GM13977 (cell line): Measurements from ENCODE around the gene FCHSD2.
A peak's percentile ranks its signal among the peaks of the same experiment; 100 is the strongest.

ENCODE experiments used
- DNase-seq: peaks from one replicate; pipeline ENCODE4 v3.0.0; 2012; ENCODE audit warnings: low spot score
- CTCF ChIP-seq: IDR thresholded peaks from 2 replicates; pipeline ENCODE4 v1.5.1; 2012; ENCODE audit warnings: mild to moderate bottlenecking, control low read depth; ENCODE audit not compliant: insufficient read depth; ENCODE audit errors: extremely low read depth, missing control alignments
- in situ Hi-C: fragments of 300-500 bp; cut with MboI; formaldehyde crosslinking; loops from one replicate; pipeline ENCODE4 v1.12.0; 2022; ENCODE audit warnings: low sequenced_read_pairs, low pct_unique_long_range_greater_than_20kb, mixed read lengths, inconsistent platforms; ENCODE audit not compliant: unreplicated experiment

Gene FCHSD2

GRCh38 chr11:73152861-73153483, 10.9 kb upstream of the FCHSD2 start:
- DNase-seq, result peak; percentile 81
- in situ Hi-C loops, result no loop called here
- TF ChIP-seq CTCF, result no peak

GRCh38 chr11:73152086-73152853, 10.2 kb upstream of the FCHSD2 start:
- DNase-seq, result peak; percentile 46
- TF ChIP-seq CTCF, result no peak
- in situ Hi-C loops, result no loop called here

- TF ChIP-seq CTCF, result no peak
- in situ Hi-C loops, result no loop called here
- DNase-seq, result no peak
These were observed 9.3 kb upstream of the FCHSD2 start for GRCh38 chr11:73151416-73151815.

- no peak for TF ChIP-seq CTCF
- in situ Hi-C loops, result no loop called here
These were observed 7.0 kb upstream of the FCHSD2 start for GRCh38 chr11:73149105-73149504.

GRCh38 chr11:73147771-73148681, 5.9 kb upstream of the FCHSD2 start:
- TF ChIP-seq CTCF, result no peak
- DNase-seq, result no peak
- in situ Hi-C loops, result no loop called here

More at GRCh38 chr11:73149105-73149504, 7.0 kb upstream of the FCHSD2 start:
- no peak for DNase-seq

- TF ChIP-seq CTCF, result no peak
- DNase-seq, result no peak
- in situ Hi-C loops, result no loop called here
These were observed 4.0 kb upstream of the FCHSD2 start for GRCh38 chr11:73145986-73146575.
